Activated CD4-positive, alpha-beta T cell treated with anti-CD3 and anti-CD28 coated beads, Interleukin-2, amount 50 U/mL, for 48 hours (primary cell): ENCODE measurements around the gene TEKT1.

Source experiments
- DNase-seq, 2 experiments: peaks; one replicate each; pipeline ENCODE4 v3.0.0-alpha.2; 2020

Gene TEKT1

DNA sequence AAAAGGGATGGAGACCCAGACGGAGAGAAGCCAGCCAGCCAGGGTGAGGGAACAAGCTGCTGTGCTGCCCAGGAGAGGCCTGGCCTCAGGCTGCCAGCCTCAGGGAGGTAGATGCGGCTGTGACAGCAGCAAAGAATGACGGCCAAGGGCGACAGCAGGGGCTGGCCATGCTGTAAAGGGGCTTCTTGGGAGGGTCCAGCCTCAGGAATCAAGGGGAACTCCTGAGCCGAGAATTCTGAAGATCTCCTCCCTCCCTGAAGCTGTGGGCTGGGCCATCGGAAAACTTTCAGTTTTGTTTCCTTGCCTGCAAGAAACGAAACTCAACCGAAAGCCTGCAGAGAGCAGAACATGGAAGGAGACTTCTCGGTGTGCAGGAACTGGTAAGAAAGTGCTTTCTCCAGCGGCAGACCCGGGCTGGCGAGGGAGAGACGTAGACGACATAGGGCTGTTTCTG lies 75.8 kb downstream of the TEKT1 start, which contains the start of gene XAF1:
XAF1 (plus strand) TSS at position 316 of the 454 bp plus-strand sequence; CDS start at position 349, 33 bp downstream.
- DNase-seq = peak; percentile 36 to 46

- no peak for DNase-seq
Observed at GRCh38 chr17:6755281-6755680, 76.2 kb downstream of the TEKT1 start.

- no peak for DNase-seq
Observed at GRCh38 chr17:6753546-6753945, 78.0 kb downstream of the TEKT1 start.

DNA sequence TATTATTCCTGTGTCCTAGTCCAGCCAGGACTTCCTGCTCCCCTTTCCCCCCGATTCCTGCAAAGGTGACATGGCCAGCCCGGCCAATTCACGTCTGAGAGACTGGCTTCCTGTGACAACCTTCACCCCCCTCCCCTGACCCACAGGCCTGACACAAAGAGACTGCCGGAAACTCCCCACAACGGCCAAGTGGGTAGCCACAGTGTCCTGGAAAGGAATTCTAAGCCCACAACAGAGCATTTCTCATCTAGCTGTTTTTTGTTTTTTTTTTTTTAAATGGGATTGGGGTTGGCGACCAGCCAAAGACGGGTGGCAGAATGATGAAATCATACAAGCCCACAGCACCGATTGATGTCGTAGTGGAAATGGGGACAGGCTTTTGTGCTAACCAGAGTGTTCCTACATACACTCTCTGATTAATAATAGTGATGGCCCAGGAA lies 78.5 kb downstream of the TEKT1 start:
- no peak for DNase-seq

- DNase-seq = no peak
Observed at GRCh38 chr17:6752068-6752909, 79.2 kb downstream of the TEKT1 start.

DNA sequence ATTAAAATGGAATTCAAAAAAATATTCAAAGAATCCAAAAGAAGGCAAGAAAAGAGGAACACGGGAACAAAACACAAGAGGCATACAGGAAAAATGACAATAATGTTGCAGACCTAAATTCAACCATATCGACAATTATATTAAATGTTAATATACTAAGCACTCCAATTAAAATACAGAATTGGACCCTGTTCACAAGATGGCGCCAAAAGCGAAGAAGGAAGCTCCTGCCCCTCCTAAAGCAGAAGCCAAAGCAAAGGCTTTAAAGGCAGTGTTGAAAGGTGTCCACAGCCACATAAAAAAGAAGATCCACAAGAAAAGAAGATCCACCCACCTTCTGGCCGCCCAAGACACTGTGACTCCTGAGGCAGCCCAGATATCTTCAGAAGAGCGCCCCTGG lies 82.0 kb downstream of the TEKT1 start:
- DNase-seq = no peak

DNA sequence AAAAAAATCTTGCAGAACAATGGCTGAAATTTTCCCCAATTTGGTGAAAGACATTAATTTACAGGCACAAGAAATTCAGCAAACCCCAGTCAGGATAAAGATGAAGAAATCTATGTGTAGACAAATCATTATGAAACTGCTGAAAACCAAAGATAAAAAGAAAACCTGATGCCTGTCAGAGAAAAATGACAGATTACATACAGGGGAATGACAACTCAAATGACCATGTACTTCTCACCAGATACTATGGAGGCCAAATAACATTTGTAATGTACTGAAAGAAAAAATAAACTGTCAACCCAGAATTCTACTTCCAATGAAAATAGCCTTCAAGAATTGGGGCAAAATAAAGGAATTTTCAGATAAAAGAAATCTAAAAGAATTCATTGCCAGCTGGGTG lies 82.9 kb downstream of the TEKT1 start:
- DNase-seq = no peak
